ENCODE results near the gene TMEM125. TPM values are rescaled to one million over a fixed set of nuclear protein-coding genes. Genes with fewer than 3 reads are reported as not detected.

TMEM125 gene
- total RNA-seq, 1 donor from 2014 or later, result 0.64 TPM

- H3K36me3 ChIP-seq (ENCODE audit: insufficient read depth, low read length), result no peaks in the 10 kb centered on the region
- DNase-seq (ENCODE audit: low read depth) (no peak), FAIRE-seq (no peak)
- no peak overlapping the region for H3K9ac ChIP-seq (ENCODE audit: low read length)
- H3K4me3 ChIP-seq (ENCODE audit: insufficient read depth, low read depth, low read length), result no peak overlapping the region
- H3K4me3 Mint-ChIP-seq (ENCODE audit: unreplicated experiment), result no peak overlapping the region
- no peak overlapping the region for H3K4me2 ChIP-seq (ENCODE audit: low read length)
- no peaks in the 10 kb centered on the region for H3K4me1 ChIP-seq (ENCODE audit: insufficient read depth, low read length)
- no peaks in the 10 kb centered on the region for H3K9me3 ChIP-seq (ENCODE audit: insufficient read depth, low read depth, low read length)
- peaks cover 11% of the 10 kb centered on the region for H3K36me3 Mint-ChIP-seq (ENCODE audit: low read depth, unreplicated experiment)
- no peak overlapping the region for H3K27ac ChIP-seq (ENCODE audit: low read depth, low read length)
- H3K27me3 ChIP-seq (ENCODE audit: insufficient read depth, low read length), result no peaks in the 10 kb centered on the region
- no peak for TF ChIP-seq EZH2 (IDR thresholded peaks at IDR 0.05; ENCODE audit: insufficient read depth, low read length)
- no peak for TF ChIP-seq CTCF (IDR thresholded peaks at IDR 0.05; ENCODE audit: insufficient read depth, low read depth, low read length)
- no peaks in the 10 kb centered on the region for H4K20me1 ChIP-seq (ENCODE audit: insufficient read depth, low read length)
- peaks cover 13% of the 10 kb centered on the region for H3K4me1 Mint-ChIP-seq (ENCODE audit: low read depth, unreplicated experiment)
- no peaks in the 10 kb centered on the region for H3K79me2 ChIP-seq (ENCODE audit: insufficient read depth, low read length)
- peak overlapping the region; percentile 73 for H3K27ac Mint-ChIP-seq (ENCODE audit: unreplicated experiment)
- peaks cover 14% of the 10 kb centered on the region for H3K9me3 Mint-ChIP-seq (ENCODE audit: unreplicated experiment)
- H3K27me3 Mint-ChIP-seq (ENCODE audit: low read depth, unreplicated experiment), result peaks cover 27% of the 10 kb centered on the region
- no peak overlapping the region for H2AFZ ChIP-seq (ENCODE audit: low read depth, low read length)
Observed at GRCh38 chr1:43304314-43304681, 34.5 kb downstream of the TMEM125 start.

GRCh38 chr1:43304771-43305300, 35.1 kb downstream of the TMEM125 start:
- TF ChIP-seq EZH2 (IDR thresholded peaks at IDR 0.05; ENCODE audit: insufficient read depth, low read length) (no peak), CTCF (IDR thresholded peaks at IDR 0.05; ENCODE audit: insufficient read depth, low read depth, low read length) (no peak)
- H3K27ac ChIP-seq (ENCODE audit: low read depth, low read length), result no peak overlapping the region
- FAIRE-seq (no peak), DNase-seq (ENCODE audit: low read depth) (no peak)
- H3K27me3 ChIP-seq (ENCODE audit: insufficient read depth, low read length), result no peaks in the 10 kb centered on the region
- no peaks in the 10 kb centered on the region for H3K9me3 ChIP-seq (ENCODE audit: insufficient read depth, low read depth, low read length)
- H3K79me2 ChIP-seq (ENCODE audit: insufficient read depth, low read length), result no peaks in the 10 kb centered on the region
- H3K9me3 Mint-ChIP-seq (ENCODE audit: unreplicated experiment), result peaks cover 14% of the 10 kb centered on the region
- no peaks in the 10 kb centered on the region for H4K20me1 ChIP-seq (ENCODE audit: insufficient read depth, low read length)
- no peak overlapping the region for H3K9ac ChIP-seq (ENCODE audit: low read length)
- no peak overlapping the region for H2AFZ ChIP-seq (ENCODE audit: low read depth, low read length)
- H3K4me2 ChIP-seq (ENCODE audit: low read length), result no peak overlapping the region
- H3K36me3 Mint-ChIP-seq (ENCODE audit: low read depth, unreplicated experiment), result peaks cover 11% of the 10 kb centered on the region
- no peak overlapping the region for H3K4me3 ChIP-seq (ENCODE audit: insufficient read depth, low read depth, low read length)
- no peaks in the 10 kb centered on the region for H3K4me1 ChIP-seq (ENCODE audit: insufficient read depth, low read length)
- no peak overlapping the region for H3K27ac Mint-ChIP-seq (ENCODE audit: unreplicated experiment)
- peaks cover 13% of the 10 kb centered on the region for H3K4me1 Mint-ChIP-seq (ENCODE audit: low read depth, unreplicated experiment)
- H3K36me3 ChIP-seq (ENCODE audit: insufficient read depth, low read length), result no peaks in the 10 kb centered on the region
- peaks cover 27% of the 10 kb centered on the region for H3K27me3 Mint-ChIP-seq (ENCODE audit: low read depth, unreplicated experiment)
- no peak overlapping the region for H3K4me3 Mint-ChIP-seq (ENCODE audit: unreplicated experiment)

GRCh38 chr1:43305461-43305860, 35.7 kb downstream of the TMEM125 start:
- no peak for DNase-seq (ENCODE audit: low read depth)
- H3K9me3 ChIP-seq (ENCODE audit: insufficient read depth, low read depth, low read length), result no peaks in the 10 kb centered on the region
- Mint-ChIP-seq H3K9me3 (ENCODE audit: unreplicated experiment) (peaks cover 14% of the 10 kb centered on the region), H3K36me3 (ENCODE audit: low read depth, unreplicated experiment) (peaks cover 11% of the 10 kb centered on the region), H3K27ac (ENCODE audit: unreplicated experiment) (no peak overlapping the region), H3K27me3 (ENCODE audit: low read depth, unreplicated experiment) (peaks cover 29% of the 10 kb centered on the region), H3K4me1 (ENCODE audit: low read depth, unreplicated experiment) (peaks cover 13% of the 10 kb centered on the region), H3K4me3 (ENCODE audit: unreplicated experiment) (no peak overlapping the region)
- no peaks in the 10 kb centered on the region for H4K20me1 ChIP-seq (ENCODE audit: insufficient read depth, low read length)
- H3K79me2 ChIP-seq (ENCODE audit: insufficient read depth, low read length), result no peaks in the 10 kb centered on the region
- no peak overlapping the region for H2AFZ ChIP-seq (ENCODE audit: low read depth, low read length)
- no peak for FAIRE-seq
- TF ChIP-seq CTCF (IDR thresholded peaks at IDR 0.05; ENCODE audit: insufficient read depth, low read depth, low read length), result no peak
- no peak for TF ChIP-seq EZH2 (IDR thresholded peaks at IDR 0.05; ENCODE audit: insufficient read depth, low read length)
- H3K27me3 ChIP-seq (ENCODE audit: insufficient read depth, low read length), result no peaks in the 10 kb centered on the region
- H3K36me3 ChIP-seq (ENCODE audit: insufficient read depth, low read length), result no peaks in the 10 kb centered on the region
- no peak overlapping the region for H3K4me2 ChIP-seq (ENCODE audit: low read length)
- no peak overlapping the region for H3K9ac ChIP-seq (ENCODE audit: low read length)
- H3K27ac ChIP-seq (ENCODE audit: low read depth, low read length), result no peak overlapping the region
- no peaks in the 10 kb centered on the region for H3K4me1 ChIP-seq (ENCODE audit: insufficient read depth, low read length)
- H3K4me3 ChIP-seq (ENCODE audit: insufficient read depth, low read depth, low read length), result no peak overlapping the region
